Cerebellar cortex (tissue), 1 donor: ENCODE measurements around the gene YIPF6.
"Not testable (repeated sequence)": the region's sequence is repeated elsewhere in the genome, so short reads cannot be mapped to it uniquely, and the experiment has no call there.

ENCODE experiments used
- DNase-seq: peaks from one replicate; pipeline ENCODE4 v3.0.0-alpha.2; 2015; ENCODE audit warnings: low spot score

YIPF6 gene

DNA sequence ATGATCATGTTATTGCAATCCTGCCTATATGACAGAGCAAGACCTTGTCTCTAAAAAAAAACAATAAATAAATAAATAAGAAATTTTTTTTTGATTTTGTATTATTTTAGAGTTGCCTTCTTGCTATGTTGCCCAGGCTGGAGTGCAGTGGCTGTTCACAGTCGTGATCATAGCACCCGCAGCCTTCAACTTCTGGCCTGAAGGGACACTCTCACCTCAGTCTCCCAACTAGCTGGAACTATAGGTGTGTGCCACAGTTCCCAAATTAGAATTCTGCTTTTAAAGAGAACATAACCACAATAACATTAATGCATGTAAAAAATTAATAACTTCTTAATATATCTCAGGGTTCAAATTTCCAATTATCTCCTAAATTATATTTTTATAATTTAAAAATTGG is 7.8 kb downstream of the YIPF6 start:
- DNase-seq, result no peak

DNA sequence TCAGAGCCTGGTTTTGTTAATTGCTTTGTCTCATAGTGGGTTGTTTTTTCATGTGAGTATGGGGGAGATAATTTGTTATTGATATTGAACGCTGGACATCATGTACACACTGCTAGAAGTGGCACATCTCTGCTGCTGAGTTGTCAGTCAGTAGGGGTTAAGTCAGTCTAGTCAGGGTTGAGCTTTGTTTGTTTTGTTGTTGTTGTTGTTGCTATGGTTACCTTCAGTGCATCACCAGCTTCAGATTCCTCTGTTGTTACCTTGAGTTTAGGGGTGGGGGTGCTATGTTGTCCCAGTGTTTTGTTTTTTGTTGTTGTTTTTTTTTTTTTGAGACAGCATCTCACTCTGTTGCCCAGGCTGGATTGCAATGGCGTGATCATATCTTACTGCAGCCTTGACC is 9.9 kb downstream of the YIPF6 start:
- no peak for DNase-seq

DNA sequence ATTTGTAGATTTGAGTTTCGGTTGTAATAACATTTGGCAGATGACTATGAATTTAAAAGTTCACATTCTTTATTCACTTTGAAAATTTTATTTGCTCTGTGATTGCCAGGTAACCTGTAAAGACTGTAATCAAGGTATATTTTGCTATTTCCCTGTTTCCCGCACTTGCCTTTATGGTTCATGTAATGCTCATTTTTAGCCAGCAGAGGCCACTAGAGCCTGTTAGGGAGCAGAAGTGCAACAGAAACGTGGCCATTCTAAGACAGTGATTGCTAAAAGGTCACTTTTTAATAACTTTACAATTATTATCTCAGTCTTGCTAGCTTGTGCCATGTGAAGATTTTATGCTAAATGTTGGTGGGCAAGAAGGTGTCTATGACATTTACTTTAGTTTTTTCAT is 12.4 kb downstream of the YIPF6 start:
- DNase-seq, result peak; percentile 47

DNA sequence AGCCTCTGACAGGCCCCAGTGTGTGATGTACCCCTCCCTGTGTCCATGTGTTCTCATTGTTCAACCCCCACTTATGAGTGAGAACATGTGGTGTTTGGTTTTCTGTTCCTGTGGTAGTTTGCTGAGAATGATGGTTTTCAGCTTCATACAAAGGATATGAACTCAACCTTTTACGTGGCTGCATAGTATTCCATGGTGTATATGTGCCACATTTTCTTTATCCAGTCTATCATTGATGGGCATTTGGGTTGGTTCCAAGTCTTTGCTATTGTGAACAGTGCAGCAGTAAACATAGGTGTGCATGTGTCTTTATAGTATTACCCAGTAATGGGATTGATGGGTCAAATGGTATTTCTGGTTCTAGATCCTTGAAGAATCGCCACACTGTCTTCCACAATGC is 25.8 kb downstream of the YIPF6 start:
- DNase-seq, result not testable (repeated sequence)

DNA sequence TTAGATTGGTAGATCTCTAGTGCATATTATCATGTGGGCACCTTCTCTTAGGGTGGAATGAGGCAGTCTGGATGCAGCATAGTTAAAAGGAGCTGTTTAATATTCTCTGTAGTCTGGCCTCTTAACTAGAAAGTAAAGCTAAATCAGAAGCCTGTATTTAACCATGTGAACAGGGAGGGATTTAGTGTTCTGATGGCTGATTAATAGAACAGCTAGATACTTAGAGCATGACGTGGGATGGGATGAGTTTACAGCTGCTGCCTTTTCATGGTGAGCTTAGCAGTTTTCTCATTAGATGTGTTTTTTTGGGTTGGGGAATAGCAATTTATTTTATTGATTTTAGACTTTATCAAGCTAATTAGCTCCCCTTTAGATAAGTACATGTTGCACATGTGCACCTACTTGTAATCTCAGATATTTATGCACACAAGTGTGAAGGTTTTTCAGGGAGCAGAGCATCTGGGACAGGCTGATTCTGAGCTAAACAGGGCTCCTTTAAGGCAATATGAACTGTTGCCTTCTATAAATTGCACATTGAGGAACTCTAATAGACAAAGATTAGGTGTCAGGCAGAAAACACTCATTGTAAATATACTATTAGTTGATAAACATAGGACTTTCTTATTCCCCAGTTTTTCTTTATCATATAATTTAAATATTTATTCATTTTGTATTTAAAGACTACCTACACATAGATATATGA is 34.1 kb downstream of the YIPF6 start:
- no peak for DNase-seq

DNA sequence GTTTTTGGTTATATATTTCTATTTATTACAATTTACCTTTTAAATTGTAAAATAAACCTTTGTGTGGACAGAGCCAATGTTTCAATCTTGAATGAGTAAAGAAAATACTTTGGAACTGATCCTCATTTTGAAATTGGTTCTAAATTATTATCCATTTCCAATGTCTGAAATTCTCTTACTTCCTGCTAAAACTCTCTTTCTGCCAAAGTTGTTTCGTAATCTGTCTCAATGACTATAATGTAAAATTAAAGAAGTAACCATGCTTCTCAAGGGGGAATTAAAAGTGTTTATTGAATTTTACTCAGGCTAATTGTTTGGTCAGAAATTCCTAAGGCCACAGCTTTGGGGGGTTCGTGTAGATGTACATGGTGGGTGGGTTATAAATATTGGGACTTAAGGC is 34.8 kb downstream of the YIPF6 start:
- no peak for DNase-seq

DNA sequence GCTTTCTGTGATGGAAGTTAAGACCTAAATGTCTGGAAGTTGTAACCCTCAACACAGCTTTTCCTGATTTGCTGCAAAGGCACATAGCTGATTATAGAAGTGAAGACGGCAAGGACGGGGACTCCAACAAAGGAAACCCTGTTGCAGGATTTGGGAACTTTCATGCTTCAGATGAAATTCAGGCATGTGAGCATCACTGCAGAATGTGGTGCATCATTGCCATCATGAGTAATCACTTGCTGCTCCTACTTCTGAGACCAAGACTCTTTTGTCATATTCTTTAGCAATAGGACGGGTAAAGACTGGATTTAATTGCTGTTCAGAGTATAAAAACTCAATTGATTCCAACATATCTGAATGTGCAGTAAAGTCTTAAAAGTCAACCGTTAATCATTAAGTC is 35.8 kb downstream of the YIPF6 start:
- DNase-seq, result no peak

DNA sequence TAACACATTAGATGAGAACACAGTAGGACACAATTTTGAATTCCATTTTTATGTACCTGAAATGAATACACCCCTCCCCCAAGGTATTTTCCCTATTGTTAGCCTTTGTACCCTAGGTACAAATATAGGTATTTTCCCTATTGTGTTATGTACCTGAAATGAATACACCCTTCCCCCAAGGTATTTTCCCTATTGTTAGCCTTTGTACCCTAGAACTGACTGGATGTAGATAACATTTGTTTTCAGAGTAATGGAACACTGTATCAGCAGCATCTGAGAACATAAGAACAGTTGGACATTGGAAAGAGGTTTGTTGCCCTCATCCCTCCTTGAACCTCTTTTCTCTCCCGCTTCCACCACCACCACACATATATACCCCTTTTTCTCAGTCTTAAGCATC is 37.6 kb downstream of the YIPF6 start:
- no peak for DNase-seq

DNA sequence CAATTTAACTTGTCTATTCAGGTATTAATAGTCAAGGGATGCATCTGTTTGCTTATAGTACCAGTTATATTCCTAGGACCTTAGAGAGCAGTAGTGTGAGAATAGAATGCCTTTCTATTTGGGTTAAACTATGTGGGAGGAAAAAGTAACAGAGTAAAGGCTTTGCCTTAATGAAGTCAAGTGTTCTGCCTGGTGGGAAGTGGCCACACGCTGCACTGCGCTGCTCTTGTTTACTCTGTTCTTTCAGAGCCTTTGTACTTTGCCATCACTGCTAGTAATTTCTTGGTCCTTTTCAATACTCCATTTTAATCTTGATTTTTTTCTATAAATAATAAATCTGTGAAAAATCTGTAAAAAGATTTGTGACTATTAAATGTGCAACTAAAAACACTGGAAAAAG is 38.0 kb downstream of the YIPF6 start:
- no peak for DNase-seq

DNA sequence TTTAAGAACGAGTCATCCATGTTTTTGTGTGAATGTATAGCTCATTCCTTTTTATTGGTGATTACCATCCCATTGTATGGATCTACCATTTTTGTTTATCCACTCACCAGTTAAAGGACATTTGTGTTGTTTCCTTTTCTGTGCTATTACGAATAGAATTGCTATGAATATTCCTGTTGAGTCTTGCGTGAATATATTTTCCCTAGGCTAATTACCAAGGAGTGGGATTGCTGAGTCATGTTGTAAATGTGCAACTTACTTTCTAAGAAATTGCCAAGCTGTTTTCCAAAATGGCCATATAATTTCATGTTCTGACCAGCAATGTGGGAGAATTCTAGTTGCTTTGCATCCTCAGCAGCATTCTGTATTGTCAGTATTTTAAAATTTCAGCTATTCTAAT is 51.3 kb downstream of the YIPF6 start:
- no peak for DNase-seq

DNA sequence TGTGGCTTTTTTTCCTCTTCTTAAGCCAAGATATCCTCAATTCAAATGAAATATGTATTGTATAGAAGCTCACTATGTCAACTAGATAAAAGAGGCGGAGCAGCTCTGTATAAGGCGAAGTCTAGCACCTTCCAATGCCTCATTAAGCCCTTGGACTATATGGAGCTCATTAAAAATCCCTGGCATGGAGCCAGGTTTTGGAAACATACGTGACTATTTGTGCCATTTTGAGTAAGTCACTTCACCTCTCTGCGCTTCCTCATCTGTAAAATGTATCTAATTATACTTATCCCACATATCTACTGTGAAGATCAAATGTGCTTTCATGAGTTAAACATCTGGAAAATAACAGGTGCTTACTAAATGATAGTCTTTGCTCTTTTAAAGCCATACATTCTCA is 57.2 kb downstream of the YIPF6 start:
- no peak for DNase-seq

DNA sequence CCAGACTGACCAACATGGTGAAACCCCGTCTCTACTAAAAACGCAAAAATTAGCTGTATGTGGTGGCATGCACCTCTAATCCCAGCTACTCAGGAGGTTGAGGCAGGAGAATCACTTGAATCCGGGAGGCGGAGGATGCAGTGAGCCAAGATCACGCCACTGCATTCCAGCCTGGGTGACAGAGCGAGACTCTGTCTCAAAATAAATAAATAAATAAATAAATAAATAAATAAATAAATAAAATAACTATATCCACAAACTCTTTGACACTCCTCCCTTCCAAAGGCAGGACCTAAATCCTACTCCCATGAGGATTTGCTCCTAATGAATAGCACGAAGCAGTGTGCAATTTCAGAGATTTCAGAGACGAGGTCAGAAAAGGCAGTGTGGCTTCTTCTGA is 58.3 kb downstream of the YIPF6 start:
- DNase-seq, result not testable (repeated sequence)

DNA sequence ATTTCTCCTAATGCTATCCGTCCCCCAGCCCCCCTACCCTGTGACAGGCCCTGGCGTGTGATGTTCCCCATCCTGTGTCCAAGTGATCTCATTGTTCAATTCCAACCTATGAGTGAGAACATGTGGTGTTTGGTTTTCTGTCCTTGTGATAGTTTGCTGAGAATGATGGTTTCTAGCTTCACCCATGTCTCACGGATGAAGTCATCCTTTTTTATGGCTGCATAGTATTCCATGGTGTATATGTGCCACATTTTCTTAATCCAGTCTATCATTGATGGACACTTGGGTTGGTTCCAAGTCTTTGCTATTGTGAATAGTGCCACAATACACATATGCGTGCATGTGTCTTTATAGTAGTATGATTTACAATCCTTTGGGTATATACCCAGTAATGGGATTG is 61.1 kb downstream of the YIPF6 start:
- DNase-seq, result not testable (repeated sequence)

DNA sequence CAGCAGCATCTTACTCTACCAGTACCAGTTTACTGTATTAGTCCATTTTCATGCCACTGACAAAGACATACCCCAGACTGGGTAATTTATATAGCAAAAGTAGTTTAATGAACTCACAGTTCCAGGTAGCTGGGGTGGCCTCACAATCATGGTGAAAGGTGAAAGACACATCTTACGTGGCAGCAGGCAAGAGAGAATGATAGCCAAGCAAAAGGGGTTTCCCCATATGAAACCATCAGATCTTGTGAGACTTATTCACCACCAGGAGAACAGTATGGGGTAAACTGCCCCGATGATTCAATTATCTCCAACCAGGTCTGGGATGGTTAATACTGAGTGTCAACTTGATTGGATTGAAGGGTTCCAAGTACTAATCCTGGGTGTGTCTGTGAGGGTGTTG is 69.3 kb downstream of the YIPF6 start:
- no peak for DNase-seq

DNA sequence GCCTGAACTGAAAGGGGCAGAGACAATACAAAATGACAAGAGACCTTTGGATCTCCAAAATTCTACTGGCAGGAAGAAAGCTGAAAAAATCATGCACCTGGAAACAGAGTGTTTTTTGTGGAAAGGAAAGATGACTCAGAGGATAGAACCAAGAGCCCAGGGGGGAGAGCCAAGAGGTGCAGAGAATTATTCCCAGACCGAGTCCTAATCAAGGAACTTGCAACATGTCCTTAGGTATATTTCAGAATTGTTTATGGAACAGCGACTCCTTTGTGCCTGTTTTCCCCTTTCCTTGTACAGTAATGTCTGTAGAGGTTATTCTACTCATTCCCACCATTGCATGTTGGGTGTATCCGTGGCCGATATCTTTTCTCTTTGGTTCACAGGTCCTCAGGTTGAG is 71.7 kb downstream of the YIPF6 start:
- DNase-seq, result no peak

DNA sequence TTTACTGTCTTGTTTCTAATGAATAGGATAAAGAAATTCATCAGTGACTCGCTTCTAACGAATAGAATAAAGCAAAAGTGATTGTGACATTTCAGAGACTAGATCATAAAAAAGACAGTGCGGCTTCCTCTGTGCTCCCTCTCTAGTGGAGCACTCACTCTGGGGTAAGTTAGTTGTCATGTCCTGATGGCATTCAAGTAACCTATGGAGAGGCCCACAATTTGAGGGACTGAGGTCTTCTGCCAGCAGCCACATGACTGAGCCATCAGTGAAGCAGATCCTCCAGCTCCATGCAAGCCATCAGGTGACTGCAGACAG is 72.4 kb downstream of the YIPF6 start:
- no peak for DNase-seq

DNA sequence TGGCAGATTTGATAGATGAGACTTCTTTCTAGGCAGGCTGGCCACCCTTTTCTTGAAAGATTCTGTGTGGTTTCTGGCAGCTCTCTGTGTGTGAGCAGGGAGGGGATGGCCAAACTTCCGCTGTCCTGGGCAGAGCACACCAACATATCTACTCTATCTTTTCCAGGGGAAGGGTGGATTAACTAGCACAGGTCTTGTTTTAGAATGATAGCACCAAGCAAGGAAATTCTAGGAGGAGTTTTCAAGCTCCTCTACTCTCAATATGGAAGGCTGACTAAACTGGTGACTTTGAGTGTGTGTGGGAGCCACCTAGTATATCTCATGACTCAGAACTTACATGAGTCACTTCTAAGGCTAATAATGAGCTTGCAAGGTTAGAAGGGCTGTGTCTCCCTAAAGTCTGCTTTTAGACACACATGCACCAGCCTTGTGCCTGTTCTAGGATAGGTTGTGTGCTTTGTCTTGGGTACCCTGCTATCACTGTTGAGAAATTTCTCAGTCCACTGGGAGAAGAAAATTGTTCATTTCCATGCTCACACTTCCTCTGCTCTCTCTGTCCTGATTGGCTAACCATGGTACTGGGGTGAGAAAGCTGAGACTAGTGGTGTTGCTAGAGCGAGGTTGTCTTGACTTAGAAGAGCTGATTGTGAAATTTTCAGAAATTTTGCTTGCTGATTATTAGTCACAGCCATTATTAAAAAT is 72.9 kb downstream of the YIPF6 start:
- DNase-seq, result no peak

DNA sequence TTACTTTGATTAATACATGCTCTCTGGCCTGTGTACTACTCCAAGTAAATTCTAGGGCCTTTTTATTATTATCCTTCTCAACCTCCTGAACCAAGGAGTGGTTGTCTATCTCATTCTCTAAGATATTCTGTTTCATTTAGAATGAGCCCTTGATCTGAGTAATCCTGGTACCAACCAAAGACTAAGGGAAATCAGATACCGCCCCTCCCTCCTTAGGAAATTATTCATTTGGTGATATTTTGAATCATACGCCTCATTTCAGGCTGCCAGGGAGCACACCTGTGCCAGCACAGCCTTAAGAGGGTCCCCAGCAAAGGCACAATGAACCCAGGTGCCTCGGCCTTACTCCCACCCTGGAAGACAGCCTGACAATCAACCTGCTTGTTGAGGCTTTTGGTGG is 75.4 kb downstream of the YIPF6 start:
- no peak for DNase-seq

DNA sequence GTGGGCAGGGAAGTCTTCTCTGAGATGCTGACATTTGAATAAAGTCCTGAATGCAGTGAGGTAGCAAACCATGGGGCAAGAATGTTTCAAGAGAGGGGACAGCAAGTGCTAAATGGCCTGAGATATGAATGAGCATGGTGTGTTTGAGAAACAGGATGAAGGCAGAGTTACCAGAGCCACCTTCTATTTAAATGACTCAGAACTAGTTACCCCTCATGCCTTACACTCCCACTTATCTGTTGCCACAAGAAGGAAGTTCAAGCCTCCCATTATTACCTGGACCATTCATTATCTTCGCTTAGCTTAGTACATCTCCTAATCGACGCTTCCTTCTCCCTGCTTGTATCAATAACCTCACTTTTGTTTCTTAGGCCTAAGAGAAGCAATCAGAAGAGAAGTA is 81.0 kb downstream of the YIPF6 start:
- DNase-seq, result no peak

DNA sequence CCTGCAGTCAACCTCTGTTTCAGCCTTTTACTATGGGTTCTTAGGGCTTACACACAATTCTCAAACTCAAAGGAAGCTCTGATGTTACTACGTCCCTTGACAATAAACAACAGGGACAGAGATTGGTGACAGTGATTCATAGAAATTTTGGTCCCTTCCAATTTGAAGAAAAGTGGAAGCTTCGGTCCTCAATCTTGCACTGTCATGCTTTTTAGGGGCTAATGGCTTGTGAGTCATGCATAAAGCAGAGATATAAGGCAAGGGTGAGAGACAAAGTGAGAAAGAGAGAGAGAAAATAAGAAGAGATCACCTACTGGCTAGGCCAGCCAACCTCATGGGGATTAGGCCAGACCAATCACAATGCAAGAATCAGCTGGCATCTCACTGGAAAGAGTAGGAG is 85.4 kb downstream of the YIPF6 start:
- DNase-seq, result no peak
